Astrocyte (in vitro differentiated cells and primary cell): ENCODE data around the gene MAGEB2.

Experiments
- EZH2 ChIP-seq: IDR thresholded peaks from 2 replicates; pipeline ENCODE4 v1.6.1; 2012; ENCODE audit warnings: mild to moderate bottlenecking, low read length, inconsistent platforms; ENCODE audit not compliant: insufficient read depth
- TF ChIP-seq, protein P1 (sequence below): IDR thresholded peaks from 2 replicates; pipeline ENCODE4 v1.5.1; 2011; ENCODE audit warnings: low read depth, mild to moderate bottlenecking, inconsistent platforms, low read length, moderate library complexity; ENCODE audit not compliant: insufficient read depth

DNA sequence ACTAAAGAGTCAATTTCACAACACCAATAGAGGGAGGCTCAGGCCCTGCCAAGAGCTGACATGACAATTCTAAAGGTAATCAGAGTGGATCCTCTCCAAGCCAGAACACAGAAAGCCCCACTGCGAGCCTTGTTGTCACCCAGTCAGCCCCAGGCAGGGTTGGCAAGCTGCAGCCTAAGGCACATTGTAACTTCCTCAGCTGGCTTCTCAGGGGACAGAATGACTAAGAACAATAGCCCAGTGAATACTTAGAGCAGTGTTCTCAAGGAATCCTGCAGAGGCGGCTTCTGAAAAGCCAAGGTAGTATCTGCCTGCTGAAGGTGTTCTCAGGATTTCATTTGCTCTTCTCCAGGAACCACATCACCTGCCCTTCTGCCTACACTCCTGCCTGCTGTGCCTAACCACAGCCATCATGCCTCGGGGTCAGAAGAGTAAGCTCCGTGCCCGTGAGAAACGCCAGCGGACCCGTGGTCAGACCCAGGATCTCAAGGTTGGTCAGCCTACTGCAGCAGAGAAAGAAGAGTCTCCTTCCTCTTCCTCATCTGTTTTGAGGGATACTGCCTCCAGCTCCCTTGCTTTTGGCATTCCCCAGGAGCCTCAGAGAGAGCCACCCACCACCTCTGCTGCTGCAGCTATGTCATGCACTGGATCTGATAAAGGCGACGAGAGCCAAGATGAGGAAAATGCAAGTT lies 26.5 kb downstream of the MAGEB2 start, which contains the start of gene MAGEB4:
- TF ChIP-seq, protein P1, sequence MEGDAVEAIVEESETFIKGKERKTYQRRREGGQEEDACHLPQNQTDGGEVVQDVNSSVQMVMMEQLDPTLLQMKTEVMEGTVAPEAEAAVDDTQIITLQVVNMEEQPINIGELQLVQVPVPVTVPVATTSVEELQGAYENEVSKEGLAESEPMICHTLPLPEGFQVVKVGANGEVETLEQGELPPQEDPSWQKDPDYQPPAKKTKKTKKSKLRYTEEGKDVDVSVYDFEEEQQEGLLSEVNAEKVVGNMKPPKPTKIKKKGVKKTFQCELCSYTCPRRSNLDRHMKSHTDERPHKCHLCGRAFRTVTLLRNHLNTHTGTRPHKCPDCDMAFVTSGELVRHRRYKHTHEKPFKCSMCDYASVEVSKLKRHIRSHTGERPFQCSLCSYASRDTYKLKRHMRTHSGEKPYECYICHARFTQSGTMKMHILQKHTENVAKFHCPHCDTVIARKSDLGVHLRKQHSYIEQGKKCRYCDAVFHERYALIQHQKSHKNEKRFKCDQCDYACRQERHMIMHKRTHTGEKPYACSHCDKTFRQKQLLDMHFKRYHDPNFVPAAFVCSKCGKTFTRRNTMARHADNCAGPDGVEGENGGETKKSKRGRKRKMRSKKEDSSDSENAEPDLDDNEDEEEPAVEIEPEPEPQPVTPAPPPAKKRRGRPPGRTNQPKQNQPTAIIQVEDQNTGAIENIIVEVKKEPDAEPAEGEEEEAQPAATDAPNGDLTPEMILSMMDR: no peak
- TF ChIP-seq EZH2: no peak
